Stimulated activated CD8-positive, alpha-beta memory T cell treated with anti-CD3 and anti-CD28 coated beads, Interleukin-12 subunit alpha, Interleukin-12 subunit beta, amount 100 ng/mL, for 1 hour (primary cell): ENCODE measurements around the gene DENND5A.
"Not testable (repeated sequence)": the region's sequence is repeated elsewhere in the genome, so short reads cannot be mapped to it uniquely, and the experiment has no call there.

Experiments
- DNase-seq: peaks from one replicate; pipeline ENCODE4 v3.0.0-alpha.2; 2020; ENCODE audit warnings: low read depth

DENND5A gene

DNA sequence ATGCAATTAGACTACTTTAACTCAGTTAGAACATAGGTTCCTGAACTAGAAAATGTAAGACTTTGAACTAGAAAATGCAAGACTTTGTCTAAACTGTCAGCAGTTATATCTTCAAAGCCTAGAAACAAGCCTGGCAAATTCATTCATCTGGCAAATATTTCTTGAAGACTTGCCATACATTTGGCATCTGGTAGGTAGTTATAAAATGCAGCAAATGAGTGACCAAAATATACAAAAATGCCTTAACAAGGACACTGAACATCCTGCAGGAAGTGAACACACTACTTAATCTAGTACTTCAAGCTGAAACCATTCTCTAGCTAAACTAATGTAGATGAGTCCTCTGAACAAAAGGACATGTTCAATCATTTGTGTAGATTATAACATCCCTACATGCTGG, 89.0 kb downstream of the DENND5A start:
- DNase-seq: no peak

DNA sequence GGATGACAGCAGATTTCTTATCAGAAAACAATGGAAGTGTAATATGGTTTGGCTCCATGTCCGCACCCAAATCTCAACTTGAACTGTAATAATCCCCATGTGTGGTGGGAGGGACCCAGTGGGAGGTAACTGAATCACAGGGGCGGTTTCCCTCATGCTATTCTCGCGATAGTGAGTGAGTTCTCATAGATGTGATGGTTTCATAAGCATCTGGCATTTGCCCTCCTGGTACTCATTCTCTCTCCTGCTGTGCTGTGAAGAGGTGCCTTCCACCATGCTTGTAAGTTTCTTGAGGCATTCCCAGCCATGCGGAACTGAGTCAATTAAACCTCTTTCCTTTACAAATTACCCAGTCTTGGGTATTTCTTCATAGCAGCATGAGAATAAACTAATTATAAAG, 92.8 kb downstream of the DENND5A start:
- DNase-seq: no peak

DNA sequence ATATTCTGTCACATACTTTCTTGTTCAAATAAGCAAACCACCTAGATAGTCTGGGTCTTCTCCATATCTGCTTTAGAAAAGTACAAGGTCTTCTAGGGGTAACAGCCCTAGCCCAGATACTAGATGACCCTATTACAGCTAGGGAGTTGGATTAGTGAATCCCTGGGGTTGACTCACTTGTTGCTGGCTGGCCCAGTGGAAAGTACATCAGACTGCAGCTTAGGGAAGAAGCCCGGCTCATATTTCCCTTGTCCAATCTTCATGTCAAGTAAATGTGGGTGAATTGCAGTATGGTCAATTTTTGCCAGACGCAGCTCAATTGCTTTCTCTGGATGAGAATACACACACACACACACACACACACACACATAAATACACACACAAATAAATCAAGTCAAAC, 94.7 kb downstream of the DENND5A start:
- DNase-seq: no peak

DNA sequence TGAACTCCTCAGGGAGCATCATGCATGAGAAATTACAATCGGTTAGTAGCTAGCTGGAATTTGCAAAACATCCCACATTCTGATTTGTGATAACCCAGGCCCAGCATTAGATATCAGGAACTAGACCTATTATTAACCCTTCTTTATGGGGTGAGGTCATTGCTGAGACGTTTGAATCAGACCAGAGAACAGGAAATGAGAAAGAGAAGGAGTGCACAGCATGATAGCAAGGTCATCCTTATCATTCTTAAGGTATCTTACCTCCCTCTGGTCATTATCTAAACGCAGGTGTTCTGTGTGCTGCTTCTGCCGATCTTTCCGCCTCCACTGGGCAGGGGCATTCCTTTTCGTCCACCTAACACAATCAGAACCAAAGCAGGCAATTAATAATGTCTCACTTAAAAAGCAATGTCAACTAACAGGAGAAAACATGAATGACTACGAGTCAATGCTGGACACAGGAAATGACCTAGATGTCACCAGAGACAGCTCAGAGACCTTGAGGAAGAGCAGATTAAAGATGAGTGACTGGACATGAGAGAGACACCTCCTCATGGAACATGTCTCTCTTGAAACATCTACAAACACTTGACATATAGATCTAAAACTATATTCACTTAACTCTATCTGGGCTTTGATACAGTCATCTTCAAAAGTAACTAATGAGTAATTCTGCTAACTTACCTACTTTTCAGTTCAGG, 95.4 kb downstream of the DENND5A start:
- DNase-seq: no peak

GRCh38 chr11:9161991-9162390, 103.2 kb downstream of the DENND5A start:
- not testable (repeated sequence) for DNase-seq

DNA sequence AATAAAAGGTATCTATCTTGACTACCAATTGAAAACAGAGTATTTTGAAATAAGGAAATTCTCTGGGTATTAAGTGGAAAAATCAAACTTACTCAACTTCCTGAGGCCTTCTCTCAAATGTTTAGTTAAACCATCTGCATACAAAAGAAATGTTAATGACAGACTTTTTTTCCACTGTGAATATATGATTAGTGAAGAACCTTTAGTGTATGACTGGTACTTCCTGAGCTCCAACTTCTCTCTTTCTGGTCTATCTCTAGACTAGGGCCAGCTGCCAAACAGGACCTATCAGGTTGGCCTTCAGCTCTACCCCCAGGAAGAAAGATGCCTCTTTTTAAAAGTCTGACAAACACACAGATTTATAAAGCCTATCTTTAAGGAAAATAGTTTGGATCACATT, 105.0 kb downstream of the DENND5A start:
- no peak for DNase-seq

DNA sequence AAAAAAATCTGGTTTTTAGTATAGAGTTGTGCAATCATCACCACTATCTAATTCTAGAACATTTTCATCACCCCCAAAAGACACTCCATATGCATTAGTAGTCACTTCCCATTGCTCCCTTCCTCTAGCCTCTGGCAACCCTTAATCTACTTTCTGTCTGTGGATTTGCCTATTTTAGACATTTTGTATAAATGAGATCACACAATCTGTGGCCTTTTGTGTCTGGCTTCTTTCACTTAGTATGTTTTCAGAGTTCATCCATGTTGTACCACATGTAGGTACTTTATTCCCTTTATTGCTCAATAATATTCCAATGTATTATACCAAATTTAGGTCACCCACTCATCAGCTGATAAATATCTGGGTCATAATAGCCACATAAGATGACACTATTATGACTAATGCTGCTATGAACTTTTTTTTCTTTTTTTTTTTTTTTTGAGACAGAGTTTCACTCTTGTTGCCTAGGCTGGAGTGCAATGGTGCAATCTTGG, 106.2 kb downstream of the DENND5A start:
- no peak for DNase-seq

DNA sequence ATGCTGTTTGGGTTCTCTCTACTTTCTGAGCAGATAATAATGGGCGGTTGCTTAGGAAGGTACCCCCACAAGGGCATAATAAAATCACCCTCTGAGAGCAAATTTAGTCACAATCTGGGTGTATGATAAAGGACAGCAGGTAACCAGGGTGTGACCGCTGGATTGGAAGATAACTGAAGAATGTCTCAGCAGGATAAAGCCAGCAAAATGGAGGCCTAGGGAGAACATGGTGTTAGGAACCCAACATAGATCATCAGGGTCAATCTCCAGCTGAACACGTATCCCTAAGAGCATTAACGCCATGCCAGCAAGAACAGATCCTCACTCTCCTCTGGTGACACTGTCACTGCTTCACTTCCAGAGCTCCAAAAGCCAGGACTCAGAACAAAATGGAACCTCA, 109.2 kb downstream of the DENND5A start:
- no peak for DNase-seq

GRCh38 chr11:9153651-9154050, 111.5 kb downstream of the DENND5A start:
- DNase-seq: no peak

- DNase-seq: no peak
Observed at GRCh38 chr11:9151631-9152030, 113.5 kb downstream of the DENND5A start.

DNA sequence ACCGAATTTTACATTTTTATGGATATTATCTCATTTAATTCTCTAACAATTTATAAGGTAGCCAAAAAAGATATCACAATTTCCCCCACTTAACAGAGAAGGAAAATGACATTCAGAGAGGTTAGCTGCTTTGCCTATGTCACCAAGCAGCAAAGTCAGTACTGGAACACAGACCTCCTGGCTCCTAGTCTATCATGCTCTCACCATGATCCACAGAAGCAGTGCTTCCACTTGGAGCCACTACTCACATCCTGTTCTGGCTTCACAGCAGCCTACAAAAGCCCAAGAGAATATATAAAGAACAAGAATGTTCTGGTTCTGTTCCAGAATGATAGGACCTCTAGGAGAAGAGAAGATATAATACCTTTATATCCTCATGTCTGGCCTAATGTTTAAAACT, 114.2 kb downstream of the DENND5A start:
- no peak for DNase-seq

DNA sequence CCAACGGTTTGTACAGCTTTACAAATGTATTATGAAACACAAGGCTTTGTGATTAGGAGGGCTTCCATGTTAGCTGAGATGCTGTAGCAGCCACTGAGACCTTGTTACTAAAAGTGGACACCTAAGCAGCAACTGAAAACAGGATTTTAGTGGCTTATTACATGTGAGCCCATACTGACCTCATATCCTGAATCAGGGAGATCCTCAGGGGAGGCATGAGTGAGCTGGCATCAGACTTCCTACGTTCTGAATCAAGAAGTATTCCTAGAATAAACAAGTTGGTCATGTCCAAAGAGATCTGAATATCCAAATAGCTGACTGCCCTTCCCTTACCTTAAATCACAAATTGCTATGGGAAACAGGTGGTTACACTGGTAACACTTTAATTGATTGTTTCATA, 114.6 kb downstream of the DENND5A start:
- DNase-seq: no peak

- DNase-seq: no peak
Observed at GRCh38 chr11:9148727-9149126, 116.4 kb downstream of the DENND5A start.

DNA sequence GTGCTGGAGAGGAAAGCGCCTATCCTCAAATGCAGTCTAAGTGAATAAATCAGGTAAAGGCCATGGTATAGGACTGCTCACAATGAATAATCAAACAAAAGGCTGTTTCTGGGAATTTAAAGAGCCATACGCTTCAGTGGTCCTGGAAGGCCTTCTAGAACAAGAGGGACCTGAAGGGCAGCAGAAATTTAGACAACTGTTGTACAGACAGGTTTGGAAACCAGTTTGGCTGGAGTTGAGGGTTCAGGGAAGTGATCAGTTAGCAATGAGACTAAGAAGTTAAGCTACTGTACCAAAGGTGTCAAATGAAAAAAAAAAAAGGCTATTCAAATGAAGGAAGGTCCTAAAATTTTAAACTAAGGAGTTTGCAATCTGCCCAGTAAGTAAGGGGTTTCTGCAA, 117.1 kb downstream of the DENND5A start:
- DNase-seq: no peak

GRCh38 chr11:9146477-9146876, 118.7 kb downstream of the DENND5A start:
- no peak for DNase-seq

DNA sequence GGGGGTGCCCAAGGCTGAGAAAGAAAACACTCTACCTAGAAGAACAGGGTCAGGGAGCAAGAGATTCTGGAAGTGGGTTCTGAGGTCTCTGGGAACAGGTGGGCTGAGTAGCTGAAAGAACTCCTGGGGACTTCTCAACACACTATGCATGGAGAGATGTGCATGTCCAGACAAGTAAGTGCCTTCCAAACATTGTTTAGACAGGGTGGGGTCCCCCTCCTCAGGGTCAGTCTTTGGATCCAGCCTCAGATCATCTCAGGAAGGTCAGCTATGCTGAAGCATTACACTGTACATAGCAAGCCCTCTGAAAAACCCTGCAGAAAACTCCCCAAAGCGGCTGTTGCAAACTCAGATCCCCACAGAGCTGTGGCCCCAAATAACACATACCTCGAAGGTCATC, 119.9 kb downstream of the DENND5A start:
- DNase-seq: no peak

GRCh38 chr11:9144828-9145227, 120.3 kb downstream of the DENND5A start:
- no peak for DNase-seq

DNA sequence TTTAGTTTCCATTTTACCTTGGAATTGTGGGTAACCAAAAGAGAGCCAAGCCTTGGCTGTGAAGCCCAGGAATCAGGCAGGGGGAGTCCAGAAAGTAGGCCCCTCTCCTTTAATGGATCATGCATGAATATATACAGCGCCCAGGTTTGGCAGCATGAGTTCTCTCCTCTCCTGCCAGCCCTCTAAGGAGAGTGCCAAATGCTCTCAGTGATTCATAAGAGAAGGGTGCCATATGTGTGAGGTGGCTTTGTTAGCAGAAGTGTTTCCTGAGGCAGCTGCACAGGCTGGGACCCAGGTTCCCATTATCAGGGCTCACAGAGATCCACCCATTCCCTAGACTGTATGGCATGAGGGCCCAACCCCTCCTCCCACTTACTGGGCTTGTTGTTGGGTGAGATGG, 121.4 kb downstream of the DENND5A start:
- DNase-seq: no peak

DNA sequence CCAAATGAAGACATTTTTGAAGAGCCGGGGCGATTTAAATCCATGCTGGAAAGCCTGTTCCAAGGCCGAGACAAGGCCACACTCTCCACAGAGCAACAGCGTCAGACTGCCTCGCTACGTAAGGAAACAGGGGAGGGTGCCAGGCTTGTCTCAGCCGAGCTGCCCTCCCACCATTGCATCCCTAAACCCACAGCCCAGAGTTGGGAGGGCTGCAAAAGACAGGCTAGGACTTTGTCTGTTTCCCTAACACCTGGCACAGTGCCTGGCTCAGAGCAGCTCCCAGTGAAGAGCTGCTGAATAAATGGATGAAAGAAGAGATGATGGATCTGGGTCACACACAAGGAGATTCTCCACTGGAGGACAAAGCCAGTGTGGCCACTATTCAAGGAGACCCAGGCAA, 122.4 kb downstream of the DENND5A start:
- no peak for DNase-seq

GRCh38 chr11:9141186-9141585, 124.0 kb downstream of the DENND5A start:
- no peak for DNase-seq

DNA sequence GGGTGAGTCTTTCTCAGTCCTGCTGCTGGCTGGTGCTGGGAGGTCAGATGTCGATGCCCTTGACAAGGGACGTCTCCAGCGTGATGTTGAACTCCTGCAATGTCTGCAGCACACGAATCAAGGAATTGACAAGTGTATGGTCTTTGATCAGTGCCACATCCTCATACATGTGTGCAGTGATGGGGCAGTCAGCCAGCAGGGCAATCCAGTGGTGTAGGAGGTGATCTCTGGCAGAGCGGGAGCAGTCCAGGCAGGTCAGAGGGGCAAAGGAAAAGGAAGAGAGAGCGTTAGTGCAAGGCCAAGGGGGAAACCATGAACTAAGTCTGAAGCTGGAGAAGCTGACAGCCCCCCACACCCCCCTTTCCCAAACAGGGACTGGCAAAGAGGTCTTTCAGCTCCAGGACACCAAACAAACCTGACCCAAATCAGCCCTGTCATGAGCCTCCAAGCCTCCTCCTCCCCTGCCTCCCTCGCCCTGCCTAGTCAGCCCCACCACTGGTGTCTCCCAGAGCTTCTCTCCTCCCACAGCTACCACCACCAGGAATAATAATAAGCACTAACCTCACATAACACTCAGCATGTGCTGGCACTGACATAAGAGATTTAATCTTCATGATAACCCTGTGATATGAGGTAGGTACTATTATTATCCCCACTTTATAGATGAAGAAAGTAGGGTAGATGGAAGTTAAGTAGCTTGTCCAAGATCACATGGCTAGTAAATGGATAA, 125.4 kb downstream of the DENND5A start:
- no peak for DNase-seq

DNA sequence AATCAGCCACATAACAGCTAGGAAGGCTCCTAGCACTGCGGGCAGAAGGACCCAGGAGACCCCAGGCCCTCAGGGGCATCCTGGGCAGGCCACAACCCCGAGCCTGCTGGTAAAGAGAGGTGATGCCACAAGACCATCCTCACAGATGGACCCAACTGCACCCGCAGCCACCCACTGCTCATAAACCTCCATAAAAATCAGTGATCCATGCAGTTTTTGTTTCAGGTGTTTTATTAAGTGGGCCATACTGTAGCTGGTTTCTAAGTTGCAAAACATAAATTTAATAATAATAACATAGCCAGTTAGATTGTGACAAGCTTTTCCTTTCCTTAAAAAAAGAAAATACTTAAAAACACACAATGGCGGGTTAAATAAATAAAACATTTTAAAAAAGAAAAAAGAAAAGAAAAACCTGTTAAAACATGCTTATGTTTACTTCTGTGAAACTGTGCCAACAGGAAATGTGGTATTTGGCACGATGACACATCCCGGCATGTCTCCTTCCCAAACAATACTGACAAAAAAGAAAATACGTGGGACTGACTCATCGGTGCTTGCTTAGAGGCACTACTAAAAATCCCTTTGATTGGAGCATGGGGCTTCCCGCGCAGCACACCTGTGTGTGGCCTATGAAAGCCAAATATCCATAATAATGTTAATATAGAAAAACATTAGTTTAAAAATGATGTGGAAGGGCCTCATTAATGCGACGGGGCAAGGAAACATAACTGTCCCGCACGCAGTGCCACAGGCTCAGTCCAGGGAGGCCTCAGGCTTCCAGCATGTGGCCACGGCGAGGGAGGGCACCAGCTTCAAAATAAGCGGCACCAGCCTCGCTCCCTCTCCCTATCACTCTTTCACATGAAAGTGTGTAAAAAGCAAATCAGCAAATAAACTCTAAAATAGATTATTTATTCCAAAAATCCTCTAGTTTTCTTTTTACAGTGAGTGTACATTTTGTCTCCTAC, 126.3 kb downstream of the DENND5A start:
- DNase-seq: no peak

- DNase-seq: no peak
Observed at GRCh38 chr11:9138133-9138453, 127.1 kb downstream of the DENND5A start.
